H1 (cell line): ENCODE results near the gene ATF7IP2. TPM values are rescaled to one million over a fixed set of nuclear protein-coding genes. Genes with fewer than 3 reads are reported as not detected.

Source experiments
- CTCF ChIA-PET: fragments of 300-600 bp; sonication (Branson Sonifier 250); formaldehyde crosslinking; loops from one replicate; lab custom pipeline; 2021; ENCODE audit not compliant: partially characterized antibody; lab: Charles Lee
- POLR2A ChIA-PET: fragments of 300-600 bp; sonication (Branson Sonifier 250); formaldehyde crosslinking; loops from one replicate; lab custom pipeline; 2021; ENCODE audit warnings: inconsistent platforms; ENCODE audit not compliant: partially characterized antibody; lab: Charles Lee
- DNase-seq, 2 experiments: peaks; one replicate each; pipeline versions ENCODE4 v3.0.0 to v3.0.0-alpha.2; 2010 to 2022; ENCODE audit warnings: low spot score in 2 of 2, low read depth in 1 of 2, mixed read lengths in 1 of 2
- FAIRE-seq: peaks from 2 replicates; lab custom pipeline; 2011; peaks lifted over from hg19 to GRCh38; lab: Jason Lieb, UNC
- H2AFZ ChIP-seq: 2 replicates; pipeline ENCODE4 v1.8.1; 2012; ENCODE audit warnings: low read length, inconsistent platforms
- H2AK5ac ChIP-seq: 2 replicates; pipeline ENCODE4 v1.6.1; 2013; ENCODE audit warnings: low read depth, low read length
- H2BK120ac ChIP-seq: replicated peaks from 2 replicates; pipeline ENCODE3; 2013; ENCODE audit warnings: low read depth, low read length, inconsistent platforms
- H2BK12ac ChIP-seq: 2 replicates; pipeline ENCODE4 v1.6.1; 2013; ENCODE audit warnings: low read depth, low read length
- H2BK15ac ChIP-seq: 2 replicates; pipeline ENCODE4 v1.6.1; 2013; ENCODE audit warnings: low read length
- H2BK20ac ChIP-seq: 2 replicates; pipeline ENCODE4 v1.6.1; 2013; ENCODE audit warnings: low read length
- H2BK5ac ChIP-seq: 2 replicates; pipeline ENCODE4 v1.6.1; 2013; ENCODE audit warnings: low read depth, low read length
- H3K14ac ChIP-seq: 2 replicates; pipeline ENCODE4 v1.6.1; 2013; ENCODE audit warnings: inconsistent platforms; ENCODE audit not compliant: insufficient read length
- H3K18ac ChIP-seq: 2 replicates; pipeline ENCODE4 v1.6.1; 2013; ENCODE audit warnings: low read length; ENCODE audit errors: extremely low read depth
- H3K23ac ChIP-seq: 2 replicates; pipeline ENCODE4 v1.6.1; 2013; ENCODE audit warnings: inconsistent platforms; ENCODE audit not compliant: insufficient read length
- H3K23me2 ChIP-seq: 2 replicates; pipeline ENCODE4 v1.6.1; 2013; ENCODE audit warnings: low read depth, low read length
- H3K27ac ChIP-seq: 2 replicates; pipeline ENCODE4 v1.6.1; 2011; ENCODE audit warnings: low read depth, low read length, inconsistent platforms
- H3K27me3 ChIP-seq, 4 experiments: replicated peaks in 1 of 4; 1 replicate in 1 of 4; 2 replicates in 3 of 4; pipeline versions ENCODE4 v1.6.1 to v1.8.1; 2011 to 2013; ENCODE audit warnings: low read length in 3 of 4, mild to moderate bottlenecking in 3 of 4, inconsistent platforms in 2 of 4, mixed read lengths in 2 of 4, moderate library complexity in 1 of 4; ENCODE audit not compliant: control insufficient read depth in 3 of 4, insufficient read depth in 3 of 4; ENCODE audit errors: extremely low read depth in 1 of 4
- H3K36me3 ChIP-seq, 4 experiments: 2 replicates each; pipeline versions ENCODE4 v1.6.1 to v1.8.1; 2011 to 2013; ENCODE audit warnings: mild to moderate bottlenecking in 4 of 4, low read length in 3 of 4, moderate library complexity in 2 of 4, control low read depth in 1 of 4, inconsistent platforms in 1 of 4; ENCODE audit not compliant: insufficient read depth in 4 of 4, control insufficient read depth in 2 of 4
- H3K4ac ChIP-seq: replicated peaks from 2 replicates; pipeline ENCODE3; 2013; ENCODE audit warnings: low read length, low read depth, mixed read lengths, inconsistent platforms; ENCODE audit not compliant: insufficient read length
- H3K4me1 ChIP-seq, 4 experiments: replicated peaks in 1 of 4; 1 replicate in 1 of 4; 2 replicates in 3 of 4; pipeline versions ENCODE4 v1.6.1 to v1.8.1; 2011 to 2013; ENCODE audit warnings: low read length in 3 of 4, inconsistent platforms in 2 of 4, mixed read lengths in 1 of 4; ENCODE audit not compliant: insufficient read depth in 4 of 4, control insufficient read depth in 3 of 4
- H3K4me2 ChIP-seq, 2 experiments: 2 replicates each; pipeline versions ENCODE4 v1.6.1 to v1.8.1; 2011 to 2013; ENCODE audit warnings: low read depth in 2 of 2, low read length in 2 of 2, control low read depth in 1 of 2, inconsistent platforms in 1 of 2, mild to moderate bottlenecking in 1 of 2; ENCODE audit not compliant: insufficient read depth in 1 of 2
- H3K4me3 ChIP-seq, 4 experiments: fragments of 200-600, 300-600 bp in 1 of 4; sonication (generic), shearing (Covaris generic), sonication (Bioruptor Twin) in 1 of 4; 2 replicates each; pipeline versions ENCODE4 v1.5.1 to v1.8.1; 2011 to 2016; ENCODE audit warnings: low read length in 4 of 4, low read depth in 3 of 4, control low read depth in 2 of 4, inconsistent platforms in 2 of 4, mild to moderate bottlenecking in 2 of 4, mixed read lengths in 1 of 4, moderate library complexity in 1 of 4; ENCODE audit not compliant: insufficient read depth in 2 of 4; ENCODE audit errors: extremely low read depth in 1 of 4
- H3K56ac ChIP-seq: replicated peaks from 2 replicates; pipeline ENCODE3; 2013; ENCODE audit warnings: low read depth, mild to moderate bottlenecking, mixed read lengths, low read length, inconsistent platforms; ENCODE audit not compliant: insufficient read length
- H3K79me1 ChIP-seq: 2 replicates; pipeline ENCODE4 v1.6.1; 2013; ENCODE audit warnings: low read depth, low read length, control low read depth
- H3K79me2 ChIP-seq, 2 experiments: 2 replicates each; pipeline versions ENCODE4 v1.6.1 to v1.8.1; 2012 to 2013; ENCODE audit warnings: low read length in 2 of 2, mild to moderate bottlenecking in 2 of 2, inconsistent platforms in 1 of 2; ENCODE audit not compliant: insufficient read depth in 2 of 2, control insufficient read depth in 1 of 2
- H3K9ac ChIP-seq, 4 experiments: replicated peaks in 1 of 4; 1 replicate in 1 of 4; 2 replicates in 3 of 4; pipeline versions ENCODE4 v1.6.1 to v1.8.1; 2011 to 2013; ENCODE audit warnings: low read depth in 3 of 4, low read length in 3 of 4, control low read depth in 2 of 4, mild to moderate bottlenecking in 2 of 4, moderate library complexity in 2 of 4, inconsistent platforms in 1 of 4; ENCODE audit errors: extremely low read depth in 1 of 4
- H3K9me3 ChIP-seq, 2 experiments: 2 replicates each; pipeline versions ENCODE4 v1.6.1 to v1.8.1; 2012 to 2013; ENCODE audit warnings: mild to moderate bottlenecking in 2 of 2, moderate library complexity in 2 of 2, control low read depth in 1 of 2, inconsistent platforms in 1 of 2, low read depth in 1 of 2, low read length in 1 of 2, mixed read lengths in 1 of 2; ENCODE audit not compliant: insufficient read depth in 2 of 2
- H4K20me1 ChIP-seq, 2 experiments: replicated peaks in 1 of 2; 2 replicates each; pipeline versions ENCODE3 to v1.8.1; 2011 to 2013; ENCODE audit warnings: inconsistent platforms in 2 of 2, low read length in 2 of 2, mild to moderate bottlenecking in 1 of 2; ENCODE audit not compliant: insufficient read depth in 2 of 2, control insufficient read depth in 1 of 2
- H4K5ac ChIP-seq: 2 replicates; pipeline ENCODE4 v1.6.1; 2013; ENCODE audit warnings: low read length, low read depth, mixed read lengths, inconsistent platforms; ENCODE audit not compliant: insufficient read length
- H4K8ac ChIP-seq: 2 replicates; pipeline ENCODE4 v1.8.0; 2013; ENCODE audit warnings: mild to moderate bottlenecking, moderate library complexity, low read length, inconsistent platforms; ENCODE audit not compliant: insufficient read depth; ENCODE audit errors: extremely low read depth
- H4K91ac ChIP-seq: replicated peaks from 2 replicates; pipeline ENCODE3; 2013; ENCODE audit warnings: low read length, mixed read lengths, inconsistent platforms; ENCODE audit not compliant: insufficient read length
- BACH1 ChIP-seq: IDR thresholded peaks from 2 replicates; pipeline ENCODE4 v1.6.1; 2012; ENCODE audit warnings: low read length, improper control_type of control experiment
- CEBPB ChIP-seq: IDR thresholded peaks from 2 replicates; pipeline ENCODE4 v1.6.1; 2012; ENCODE audit warnings: low read depth, low read length
- CHD2 ChIP-seq: IDR thresholded peaks from 2 replicates; pipeline ENCODE4 v1.6.1; 2012; ENCODE audit warnings: low read length, improper control_type of control experiment
- CTCF ChIP-seq, 3 experiments: IDR thresholded peaks; 1 replicate in 2 of 3; 2 replicates in 1 of 3; pipeline versions ENCODE4 v1.5.1 to v1.6.1; 2011; ENCODE audit warnings: low read length in 3 of 3, mild to moderate bottlenecking in 3 of 3, inconsistent platforms in 2 of 3, low read depth in 1 of 3, moderate library complexity in 1 of 3; ENCODE audit not compliant: insufficient read depth in 1 of 3; ENCODE audit errors: control extremely low read depth in 1 of 3
- GABPA ChIP-seq: IDR thresholded peaks from 2 replicates; pipeline ENCODE4 v1.6.1; 2011; ENCODE audit warnings: mild to moderate bottlenecking, low read length, moderate library complexity, borderline replicate concordance; ENCODE audit not compliant: insufficient read depth
- HDAC6 ChIP-seq: IDR thresholded peaks from one replicate; pipeline ENCODE4 v1.7.1; 2012; ENCODE audit warnings: low read depth, mild to moderate bottlenecking, inconsistent platforms, low read length, moderate library complexity
- POLR2AphosphoS5 ChIP-seq: IDR thresholded peaks from 2 replicates; pipeline ENCODE4 v1.6.1; 2011; ENCODE audit warnings: low read depth, low read length
- RBBP5 ChIP-seq: IDR thresholded peaks from 2 replicates; pipeline ENCODE4 v1.7.1; 2012; ENCODE audit warnings: low read depth, mild to moderate bottlenecking, inconsistent platforms, low read length, moderate library complexity, borderline replicate concordance
- SP2 ChIP-seq: IDR thresholded peaks from 2 replicates; pipeline ENCODE4 v1.6.1; 2012; ENCODE audit warnings: mild to moderate bottlenecking, low read length, inconsistent platforms
- TCF12 ChIP-seq: IDR thresholded peaks from 2 replicates; pipeline ENCODE4 v1.6.1; 2011; ENCODE audit warnings: low read depth, mild to moderate bottlenecking, low read length
- USF2 ChIP-seq: IDR thresholded peaks from 2 replicates; pipeline ENCODE4 v1.6.1; 2011; ENCODE audit warnings: low read length, improper control_type of control experiment
- WGBS, 2 experiments: shearing (Covaris generic) in 1 of 2; methylation state at CpG; one replicate each; pipeline versions ENCODE4 v1.1.6 to v1.1.7; 2013 to 2015; ENCODE audit warnings: low lambda C conversion rate in 2 of 2, mixed read lengths in 2 of 2, inconsistent platforms in 1 of 2, low coverage in 1 of 2, missing lambda C conversion rate in 1 of 2; ENCODE audit not compliant: insufficient replicate concordance in 2 of 2, insufficient coverage in 1 of 2, insufficient read length in 1 of 2; ENCODE audit errors: extremely low coverage in 1 of 2, missing lambda C conversion rate in 1 of 2; 5-methylcytosine and 5-hydroxymethylcytosine counted together
- polyA plus RNA-seq, 7 experiments: library from polyadenylated mRNA; depleted of rRNA in 3 of 7; stranded (reverse) in 5 of 7; unstranded in 2 of 7; fragments of >200 nt in 5 of 7; fragments of 200-250 nt in 2 of 7; gene quantifications; 1 replicate in 5 of 7; 2 replicates in 1 of 7; 4 replicates in 1 of 7; pipeline versions ENCODE4 v1.2.1 to v1.2.3, GENCODE V29; 2011 to 2013; ENCODE audit warnings: missing spikeins in 2 of 7, mixed read lengths in 2 of 7
- total RNA-seq: library from RNA; stranded (reverse); fragmentation: NEBNext Ultra II Directional; extraction: Animal tissue kit (Norgen Biotek cat#: 25700); gene quantifications from 2 replicates; pipeline ENCODE4 v1.2.1, GENCODE V29; 2021

ATF7IP2 gene
- total and polyA plus RNA-seq, 2 of the 8 experiments (the other 6 are each of a cell fraction or from before 2014, with no cell fraction given): 28.7 to 32.8 TPM

- Histone ChIP-seq H3K79me1 (peaks cover 6% of the 10 kb centered on the region), H3K27ac (no peak overlapping the region), H3K4me2 (no peak overlapping the region), H2BK15ac (no peak overlapping the region), H2BK5ac (no peak overlapping the region), H3K4me1 (peaks cover 0 to 5% (median 2%) of the 10 kb centered on the region in 4 experiments; a peak in 2 of 7 replicates), H4K8ac (no peak overlapping the region), H2BK20ac (no peak overlapping the region), H4K5ac (no peak overlapping the region), H3K79me2 (peaks cover 0 to 76% of the 10 kb centered on the region in 2 experiments; a peak in 2 of 4 replicates), H4K91ac (no peak overlapping the region), H3K4ac (no peak overlapping the region), H2AK5ac (no peak overlapping the region), H3K9ac (no peak overlapping the region), H2BK12ac (no peak overlapping the region), H3K9me3 (no peaks in the 10 kb centered on the region), H3K27me3 (no peaks in the 10 kb centered on the region; a peak in 1 of 7 replicates), H3K14ac (no peak overlapping the region), H3K23me2 (0 out of 2 replicates have a peak, but pooled peaks cover 2% of the 10 kb centered on the region), H3K4me3 (no peak overlapping the region), H3K18ac (no peak overlapping the region), H3K36me3 (no peaks in the 10 kb centered on the region; a peak in 1 of 8 replicates), H2BK120ac (no peak overlapping the region), H3K56ac (no peak overlapping the region), H4K20me1 (peaks cover 2% of the 10 kb centered on the region in 2 experiments), H2AFZ (no peak overlapping the region), H3K23ac (no peak overlapping the region)
- DNase-seq (no peak), FAIRE-seq (no peak)
- ChIA-PET POLR2A (interaction anchor here (0.6 kb wide), 1 partner anchor 54 kb away, joined by 3 read pairs; no protein-coding TSS in a partner anchor), CTCF (interaction anchor here (0.7 to 1.6 kb wide), 4 partner anchors 10 to 211 kb away, joined by 3 to 4 read pairs (median 4); no protein-coding TSS in a partner anchor)
- WGBS, 2 experiments: 96% methylated on average over 3 of the region's 3 CpGs; no CpG with 5 or more reads in 1 of the 2 experiments
- TF ChIP-seq TCF12 (no peak), HDAC6 (no peak), POLR2AphosphoS5 (no peak), BACH1 (no peak), GABPA (no peak), RBBP5 (no peak), CHD2 (no peak), USF2 (no peak), CTCF (IDR thresholded peaks at IDR 0.05; ENCODE audit: control extremely low read depth in 1 of 3, insufficient read depth in 1 of 3, low read depth in 1 of 3, low read length in 3 of 3) (no peak), CEBPB (no peak), SP2 (no peak)
Measured at GRCh38 chr16:10391339-10391738, 5.5 kb downstream of the ATF7IP2 start.
